Right lobe of liver (tissue), 4 donors: ENCODE measurements around the gene CFL2.

Source experiments
- CTCF ChIP-seq, 4 donors: fragments of 200-600 bp in 3 of 4; fragments of 450-650 bp in 1 of 4; IDR thresholded peaks; one replicate each; pipeline versions ENCODE4 v1.5.1 to v1.8.0; 2016 to 2022; ENCODE audit warnings: antibody characterized with exemption in 4 of 4, mild to moderate bottlenecking in 2 of 4
- POLR2A ChIP-seq: fragments of 450-650 bp; IDR thresholded peaks from one replicate; pipeline ENCODE4 v1.6.1; 2017; ENCODE audit warnings: antibody characterized with exemption, mild to moderate bottlenecking
- donor health status: DM: no; HTN: no; CAD: no.
- donor health status: DM: no; HTN: no; CAD: no.
- donor health status: DM: no; HTN: yes; CAD: no.

GRCh38 chr14:34665785-34666435 lies 48.5 kb downstream of the CFL2 start:
- TF ChIP-seq CTCF (IDR thresholded peaks at IDR 0.05) (no peak), POLR2A (no peak)
